H1 (cell line): ENCODE results near the gene PHF10. TPM values are rescaled to one million over a fixed set of nuclear protein-coding genes. Genes with fewer than 3 reads are reported as not detected.

Experiments
- ASH2L ChIP-seq: fragments of 200-600, 300-600 bp; sonication (generic); IDR thresholded peaks from one replicate; pipeline ENCODE4 v1.7.1; 2017; ENCODE audit warnings: low read length
- ATF3 ChIP-seq: IDR thresholded peaks from 2 replicates; pipeline ENCODE4 v1.6.1; 2011; ENCODE audit warnings: low read depth, mild to moderate bottlenecking, low read length; ENCODE audit not compliant: insufficient read depth
- BRCA1 ChIP-seq: IDR thresholded peaks from 2 replicates; pipeline ENCODE4 v1.6.1; 2012; ENCODE audit warnings: low read depth, low read length, improper control_type of control experiment
- CBX5 ChIP-seq: fragments of 300-800, 300-1000 bp; sonication (generic); IDR thresholded peaks from 2 replicates; pipeline ENCODE4 v1.7.1; 2016; ENCODE audit warnings: antibody characterized with exemption, low read length, low read depth
- CBX8 ChIP-seq: fragments of 300-800, 300-1000 bp; sonication (generic); IDR thresholded peaks from 2 replicates; pipeline ENCODE4 v1.7.1; 2016; ENCODE audit warnings: low read depth, low read length, borderline replicate concordance
- CEBPB ChIP-seq: IDR thresholded peaks from 2 replicates; pipeline ENCODE4 v1.6.1; 2012; ENCODE audit warnings: low read depth, low read length
- CTBP2 ChIP-seq: IDR thresholded peaks from 2 replicates; pipeline ENCODE4 v1.7.0; 2011; ENCODE audit warnings: borderline replicate concordance, mild to moderate bottlenecking, moderate library complexity, mixed read lengths, low read length; ENCODE audit not compliant: insufficient read depth, insufficient read length
- FOSL1 ChIP-seq: IDR thresholded peaks from 2 replicates; pipeline ENCODE4 v1.6.1; 2011; ENCODE audit warnings: mild to moderate bottlenecking, low read depth, low read length, moderate library complexity; ENCODE audit not compliant: insufficient read depth
- GABPA ChIP-seq: IDR thresholded peaks from 2 replicates; pipeline ENCODE4 v1.6.1; 2011; ENCODE audit warnings: mild to moderate bottlenecking, low read length, moderate library complexity, borderline replicate concordance; ENCODE audit not compliant: insufficient read depth
- JUND ChIP-seq: IDR thresholded peaks from 2 replicates; pipeline ENCODE4 v1.6.1; 2011; ENCODE audit warnings: mild to moderate bottlenecking, improper control_type of control experiment, low read length
- KDM1A ChIP-seq: fragments of 200-600, 300-600 bp; sonication (generic); IDR thresholded peaks from 2 replicates; pipeline ENCODE4 v1.7.1; 2016; ENCODE audit warnings: mild to moderate bottlenecking, low read length, borderline replicate concordance
- KDM4A ChIP-seq: IDR thresholded peaks from one replicate; pipeline ENCODE4 v1.7.1; 2012; ENCODE audit warnings: low read depth, mild to moderate bottlenecking, moderate library complexity, low read length, inconsistent platforms; ENCODE audit not compliant: severe bottlenecking
- KDM5A ChIP-seq: fragments of 200-600 bp; IDR thresholded peaks from 2 replicates; pipeline ENCODE4 v1.7.1; 2012; ENCODE audit warnings: mild to moderate bottlenecking, low read length, inconsistent platforms, mixed read lengths
- NRF1 ChIP-seq: IDR thresholded peaks from 2 replicates; pipeline ENCODE4 v1.6.1; 2011; ENCODE audit warnings: mild to moderate bottlenecking, low read depth, low read length, improper control_type of control experiment
- POU5F1 ChIP-seq: IDR thresholded peaks from 2 replicates; pipeline ENCODE4 v1.6.1; 2011; ENCODE audit warnings: low read depth, mild to moderate bottlenecking, low read length, moderate library complexity
- SAP30 ChIP-seq: fragments of 300-600 bp; sonication (generic); IDR thresholded peaks from 2 replicates; pipeline ENCODE4 v1.7.1; 2012; ENCODE audit warnings: low read length, moderate library complexity, mild to moderate bottlenecking, inconsistent platforms; ENCODE audit not compliant: insufficient read depth, insufficient replicate concordance
- SIN3A ChIP-seq, 2 experiments: IDR thresholded peaks in 1 of 2; conservative IDR thresholded peaks in 1 of 2; 2 replicates each; pipeline ENCODE4 v1.6.1; 2011 to 2012; ENCODE audit warnings: low read length in 2 of 2, improper control_type of control experiment in 1 of 2, low read depth in 1 of 2, mild to moderate bottlenecking in 1 of 2
- SRF ChIP-seq: IDR thresholded peaks from 2 replicates; pipeline ENCODE4 v1.6.1; 2011; ENCODE audit warnings: mild to moderate bottlenecking, low read depth, low read length, moderate library complexity
- TAF1 ChIP-seq: IDR thresholded peaks from 2 replicates; pipeline ENCODE4 v1.6.1; 2011; ENCODE audit warnings: mild to moderate bottlenecking, low read depth, low read length
- TAF7 ChIP-seq: optimal IDR thresholded peaks from 2 replicates; pipeline ENCODE3; 2011; ENCODE audit warnings: low read depth, mild to moderate bottlenecking, inconsistent platforms, low read length, moderate library complexity, borderline replicate concordance
- TCF12 ChIP-seq: IDR thresholded peaks from 2 replicates; pipeline ENCODE4 v1.6.1; 2011; ENCODE audit warnings: low read depth, mild to moderate bottlenecking, low read length
- TEAD4 ChIP-seq: IDR thresholded peaks from 2 replicates; pipeline ENCODE4 v1.6.1; 2012; ENCODE audit warnings: low read depth, low read length, inconsistent platforms, mixed read lengths
- YY1 ChIP-seq: IDR thresholded peaks from 2 replicates; pipeline ENCODE4 v1.6.1; 2011; ENCODE audit warnings: low read depth, mild to moderate bottlenecking, low read length
- polyA plus RNA-seq, 7 experiments: library from polyadenylated mRNA; depleted of rRNA in 3 of 7; stranded (reverse) in 5 of 7; unstranded in 2 of 7; fragments of >200 nt in 5 of 7; fragments of 200-250 nt in 2 of 7; gene quantifications; 1 replicate in 5 of 7; 2 replicates in 1 of 7; 4 replicates in 1 of 7; pipeline versions ENCODE4 v1.2.1 to v1.2.3, GENCODE V29; 2011 to 2013; ENCODE audit warnings: missing spikeins in 2 of 7, mixed read lengths in 2 of 7
- total RNA-seq: library from RNA; stranded (reverse); fragmentation: NEBNext Ultra II Directional; extraction: Animal tissue kit (Norgen Biotek cat#: 25700); gene quantifications from 2 replicates; pipeline ENCODE4 v1.2.1, GENCODE V29; 2021

PHF10 gene
- total and polyA plus RNA-seq, 2 of the 8 experiments (the other 6 are each of a cell fraction or from before 2014, with no cell fraction given) = 15.6 to 51.1 TPM

- TF ChIP-seq CBX5 = no peak
- no peak for TF ChIP-seq POU5F1
- TF ChIP-seq TAF1 = peak; percentile 90
- no peak for TF ChIP-seq SAP30
- no peak for TF ChIP-seq TEAD4
- TF ChIP-seq TCF12 = no peak
- peak; percentile 63 for TF ChIP-seq BRCA1
- peak; percentile 88 for TF ChIP-seq ATF3
- TF ChIP-seq KDM1A = no peak
- peak; percentile 86 for TF ChIP-seq SRF
- peak; percentile 21; the same call in 1 of the 2 replicates for TF ChIP-seq NRF1
- TF ChIP-seq FOSL1 = no peak
- peak; percentile 100 for TF ChIP-seq KDM4A
- peak; percentile 38 to 95; a peak in 2 of 4 replicates for TF ChIP-seq SIN3A (conservative IDR thresholded peaks at IDR 0.05 in 1 of 2, IDR thresholded peaks at IDR 0.05 in 1 of 2; ENCODE audit: low read depth in 1 of 2, low read length in 2 of 2)
- TF ChIP-seq KDM5A = peak; percentile 77
- TF ChIP-seq ASH2L = peak; percentile 89
- TF ChIP-seq TAF7 = peak; percentile 84
- peak; percentile 83; the same call in 1 of the 2 replicates for TF ChIP-seq YY1
- TF ChIP-seq CEBPB = no peak
- peak; percentile 80; the same call in 1 of the 2 replicates for TF ChIP-seq GABPA
- no peak for TF ChIP-seq CTBP2
- no peak for TF ChIP-seq CBX8
- 0 out of 2 replicates have a peak, but pooled peaks have one; percentile 12 for TF ChIP-seq JUND
Observed at GRCh38 chr6:169751242-169752073, 27.2 kb upstream of the PHF10 start, which contains the start of the genes DYNLT2 and ERMARD (continued).
